Activated T-cell treated with anti-CD3 and anti-CD28 coated beads, Interleukin-2, amount 50 U/mL, for 48 hours (primary cell): ENCODE results near the gene ZFPM1.

Experiments
- DNase-seq, 2 experiments: peaks; one replicate each; pipeline ENCODE4 v3.0.0-alpha.2; 2020

ZFPM1 gene

GRCh38 chr16:88502776-88503280, 49.7 kb downstream of the ZFPM1 start:
- DNase-seq, result no peak

- DNase-seq, result no peak
Observed at GRCh38 chr16:88503374-88503770, 50.3 kb downstream of the ZFPM1 start.

GRCh38 chr16:88503771-88504488, 50.9 kb downstream of the ZFPM1 start:
- no peak for DNase-seq

- DNase-seq, result no peak
Observed at GRCh38 chr16:88504489-88505404, 51.7 kb downstream of the ZFPM1 start.

DNA sequence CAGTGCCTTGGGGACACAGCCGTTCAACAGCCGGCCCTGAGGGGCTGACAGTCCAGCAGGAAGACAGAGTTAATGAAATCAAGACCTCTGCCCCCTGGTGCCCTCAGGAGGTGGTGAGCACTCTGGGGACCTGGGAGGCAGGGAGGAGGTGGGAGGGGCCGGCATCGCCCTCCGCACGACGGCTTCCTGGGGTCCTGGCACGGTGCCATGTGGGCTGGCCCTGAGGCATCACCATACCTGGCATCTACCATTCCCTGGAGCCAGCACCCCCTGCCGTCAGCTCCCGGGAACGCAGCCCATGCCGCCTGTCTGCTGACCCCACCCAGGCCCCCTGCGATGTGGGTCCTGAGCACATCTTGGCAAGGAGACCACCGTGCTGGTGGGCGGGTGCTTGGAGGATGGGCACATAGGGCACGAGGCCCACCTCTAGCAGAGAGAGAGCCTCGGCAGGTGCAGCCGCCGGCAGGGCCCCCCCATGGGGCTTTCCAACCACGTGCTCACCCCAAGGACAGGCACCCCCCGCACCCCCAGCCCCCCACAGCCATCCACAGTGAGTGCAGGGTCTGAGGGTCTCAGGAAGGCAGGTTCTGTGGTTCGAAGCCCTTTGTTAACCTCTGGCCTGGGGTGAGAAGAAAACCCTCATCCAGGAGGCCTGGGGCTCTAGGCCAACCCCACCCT, 52.5 kb downstream of the ZFPM1 start:
- DNase-seq, result peak; percentile 56 to 64

- no peak for DNase-seq
Observed at GRCh38 chr16:88506723-88507122, 53.6 kb downstream of the ZFPM1 start.

GRCh38 chr16:88507231-88507743, 54.2 kb downstream of the ZFPM1 start:
- no peak for DNase-seq

DNA sequence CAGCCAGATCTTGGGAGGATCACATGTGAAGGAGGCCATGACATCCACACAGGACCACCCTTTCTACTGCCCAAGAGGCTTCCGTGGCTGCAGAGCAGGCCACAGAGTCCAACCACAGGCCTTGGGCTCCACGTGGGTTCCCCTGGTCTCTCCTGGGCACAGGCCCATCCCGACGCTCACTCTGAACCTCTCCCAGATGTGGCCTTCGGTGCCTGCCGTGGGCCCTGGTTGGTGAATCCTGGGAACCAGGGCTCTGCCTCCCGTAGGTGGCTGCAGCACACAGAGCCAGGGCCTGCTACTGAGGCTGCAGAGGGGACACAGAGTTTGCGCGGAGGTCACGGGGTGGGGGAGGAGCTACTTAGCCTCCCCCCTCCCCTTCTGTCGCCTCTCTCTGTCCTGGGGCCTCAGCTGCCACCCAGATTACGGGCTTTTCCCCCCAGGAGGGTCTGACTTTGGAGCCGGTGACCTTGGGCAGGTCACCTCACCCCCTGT, 55.3 kb downstream of the ZFPM1 start:
- no peak for DNase-seq

GRCh38 chr16:88508868-88509748, 56.0 kb downstream of the ZFPM1 start:
- DNase-seq, result no peak

DNA sequence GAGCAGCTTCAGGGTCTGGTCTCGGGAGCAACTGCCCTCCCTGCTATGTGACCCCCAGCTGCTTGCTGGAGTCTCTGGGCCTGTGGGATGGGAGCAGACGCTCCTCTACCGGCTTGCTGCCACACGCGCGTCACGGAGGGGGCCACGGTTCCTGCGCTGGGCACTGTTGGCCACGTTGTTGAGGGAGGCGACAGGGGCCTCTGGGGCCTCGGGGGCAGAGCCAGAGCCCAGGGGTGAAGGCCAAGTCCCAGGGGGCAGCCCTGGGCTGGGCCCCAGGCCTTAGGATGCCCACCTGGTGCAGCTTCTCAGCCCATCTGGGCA, 56.6 kb downstream of the ZFPM1 start:
- no peak for DNase-seq

DNA sequence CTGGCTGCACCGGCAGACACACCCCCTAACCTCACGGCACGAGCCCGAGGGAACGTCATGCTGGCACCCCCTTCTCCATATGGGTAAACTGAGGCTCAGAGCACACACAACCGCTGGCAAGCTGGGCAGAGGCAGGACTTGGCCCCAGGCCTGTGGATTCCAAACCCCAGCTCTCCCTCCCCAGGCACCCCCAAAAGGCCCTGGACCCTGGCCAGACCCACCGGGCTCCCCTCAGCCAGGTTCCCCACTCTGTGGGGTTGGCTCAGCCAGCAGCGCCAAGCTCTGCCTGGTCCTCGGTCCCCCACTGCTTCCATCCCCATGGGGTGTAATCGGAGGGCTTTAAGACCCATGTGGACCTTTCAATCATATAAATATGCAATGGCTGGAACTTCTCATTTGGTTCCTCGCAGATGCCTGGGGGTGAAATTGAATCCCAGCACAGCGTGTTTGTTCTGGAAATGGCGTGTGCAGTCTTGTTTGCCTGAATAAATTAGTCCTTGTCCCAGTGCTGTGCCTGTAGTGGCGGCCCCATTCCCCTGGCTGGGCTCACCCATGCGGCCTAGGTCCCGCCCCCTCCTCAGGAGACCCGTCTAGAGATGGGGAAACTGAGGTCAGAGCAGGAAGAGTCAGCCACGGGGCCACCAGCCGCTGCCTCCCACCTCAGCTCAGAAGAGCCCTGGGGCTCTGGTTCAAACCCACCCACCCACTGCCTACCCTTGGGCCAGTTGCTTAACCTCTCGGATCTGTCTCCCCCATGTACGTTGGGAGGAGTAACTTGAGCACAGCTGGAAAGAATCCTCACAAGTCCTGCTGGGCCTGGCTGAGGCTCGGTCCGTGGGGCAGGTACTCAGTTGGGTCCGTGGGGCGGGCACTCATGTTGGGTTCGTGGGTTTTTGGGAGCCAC, 57.3 kb downstream of the ZFPM1 start:
- DNase-seq, result no peak

DNA sequence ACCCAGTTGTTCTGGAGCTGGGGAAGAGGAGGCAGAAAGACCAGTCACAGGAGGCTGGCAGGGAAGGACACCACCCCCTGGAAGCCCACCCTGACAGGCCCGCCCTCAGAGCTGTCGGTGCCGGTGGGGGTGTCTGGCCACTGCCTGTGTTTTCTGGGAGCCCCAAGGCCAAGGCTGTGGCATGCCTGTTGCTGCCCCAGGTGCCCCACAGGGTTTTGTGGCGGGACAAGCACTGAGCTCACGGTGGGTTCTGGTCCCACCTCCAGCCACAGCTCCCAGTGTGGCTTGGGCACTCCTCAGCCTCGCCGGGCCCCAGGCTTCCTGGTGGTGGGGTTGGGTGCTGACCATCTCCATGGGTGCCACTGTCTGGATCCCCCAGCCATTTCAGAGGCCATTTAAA, 58.0 kb downstream of the ZFPM1 start:
- no peak for DNase-seq

- no peak for DNase-seq
Observed at GRCh38 chr16:88511906-88512305, 58.8 kb downstream of the ZFPM1 start.

GRCh38 chr16:88512728-88513696, 59.9 kb downstream of the ZFPM1 start:
- DNase-seq, result no peak

- DNase-seq, result no peak
Observed at GRCh38 chr16:88514070-88514469, 61.0 kb downstream of the ZFPM1 start.

DNA sequence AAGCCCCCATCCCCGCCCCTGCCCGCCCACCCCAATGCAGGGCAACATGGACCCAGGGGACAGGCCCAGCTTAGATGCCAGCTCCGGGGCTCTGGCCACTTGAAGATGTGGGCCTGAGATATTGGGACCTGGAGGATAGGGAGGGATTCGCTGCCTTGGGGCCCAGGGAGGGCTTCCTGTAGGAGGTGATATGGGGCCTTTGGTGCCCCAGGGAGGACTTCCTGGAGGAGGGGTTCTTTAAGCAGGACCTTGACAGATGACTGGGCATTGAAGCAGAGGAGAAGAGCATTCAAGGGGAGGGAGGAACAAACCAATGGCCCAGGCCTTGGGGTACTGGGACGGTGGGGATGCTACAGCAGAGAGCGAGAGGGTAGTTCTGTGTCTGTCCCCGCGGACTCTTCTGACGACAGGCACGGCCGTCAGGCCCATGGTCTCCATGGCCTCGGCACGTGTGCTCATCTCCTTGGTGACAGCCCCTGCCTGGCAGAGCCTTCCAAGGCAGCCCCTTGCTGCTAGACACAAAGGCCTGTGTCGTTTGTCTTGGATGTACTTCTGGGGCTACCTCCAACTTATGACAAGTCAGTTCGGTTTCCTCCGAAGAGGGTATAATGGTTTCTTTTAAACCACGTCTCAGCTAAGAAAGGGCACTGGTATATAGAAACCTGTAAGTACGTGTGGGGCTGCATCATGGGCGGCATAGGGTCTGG, 61.6 kb downstream of the ZFPM1 start:
- no peak for DNase-seq

DNA sequence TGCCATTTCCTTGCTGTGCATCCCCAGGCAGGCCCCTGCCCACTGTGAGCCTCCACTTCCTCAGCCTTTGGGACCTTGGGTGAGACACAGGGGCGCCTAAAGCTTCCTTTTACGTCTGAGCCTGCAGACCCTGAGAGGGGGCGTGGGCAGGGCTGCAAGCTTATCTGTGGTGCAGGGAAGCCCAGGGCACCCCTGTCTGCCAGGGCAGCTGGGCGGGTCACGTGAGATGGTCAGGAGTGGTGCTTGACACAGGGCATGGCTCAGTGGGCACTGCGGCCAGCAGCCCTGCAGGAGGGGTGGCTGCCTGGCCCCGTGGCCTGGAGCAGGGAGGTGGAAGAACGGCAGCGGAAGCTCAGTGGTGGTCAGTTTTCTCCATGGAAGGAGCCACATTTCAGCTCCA, 62.3 kb downstream of the ZFPM1 start:
- DNase-seq, result no peak

GRCh38 chr16:88515925-88516594, 63.0 kb downstream of the ZFPM1 start:
- DNase-seq, result no peak
